NCI-H128 (cell line): ENCODE measurements around the gene ZNF598.

ENCODE experiments used
- DNase-seq: peaks from one replicate; lab custom pipeline; 2025; ENCODE audit not compliant: unreplicated experiment; lab: John Stamatoyannopoulos, UW

Gene ZNF598

GRCh38 chr16:1991948-1992703 lies 17.5 kb downstream of the ZNF598 start:
- DNase-seq = no peak

GRCh38 chr16:1991588-1991947 lies 18.1 kb downstream of the ZNF598 start:
- no peak for DNase-seq

GRCh38 chr16:1991135-1991551 lies 18.5 kb downstream of the ZNF598 start:
- no peak for DNase-seq

- no peak for DNase-seq
Measured at GRCh38 chr16:1990351-1991134, 19.1 kb downstream of the ZNF598 start.

- no peak for DNase-seq
Measured at GRCh38 chr16:1990101-1990350, 19.6 kb downstream of the ZNF598 start.

GRCh38 chr16:1989209-1990100 lies 20.2 kb downstream of the ZNF598 start, which contains the start of gene SYNGR3:
Gene SYNGR3 (plus strand): TSS chr16:1989970. CDS start chr16:1990103, 133 bp downstream.
- DNase-seq = no peak

- DNase-seq = no peak
Measured at GRCh38 chr16:1987198-1987597, 22.4 kb downstream of the ZNF598 start.

GRCh38 chr16:1985466-1986150 lies 24.0 kb downstream of the ZNF598 start:
- no peak for DNase-seq

GRCh38 chr16:1984347-1985225 lies 25.0 kb downstream of the ZNF598 start:
- no peak for DNase-seq

GRCh38 chr16:1983544-1984346 lies 25.9 kb downstream of the ZNF598 start, which contains the start of gene GFER:
Gene GFER (plus strand): TSS chr16:1984193. CDS start chr16:1984219, 26 bp downstream.
- peak; percentile 53 for DNase-seq

GRCh38 chr16:1982991-1983543 lies 26.6 kb downstream of the ZNF598 start:
- DNase-seq = no peak

GRCh38 chr16:1982013-1982433 lies 27.6 kb downstream of the ZNF598 start:
- DNase-seq = no peak

- DNase-seq = no peak
Measured at GRCh38 chr16:1981398-1981836, 28.2 kb downstream of the ZNF598 start, which contains the start of gene NOXO1. Gene NOXO1 (minus strand): TSS chr16:1981469. CDS start chr16:1981179, 290 bp downstream.

GRCh38 chr16:1980770-1981087 lies 28.9 kb downstream of the ZNF598 start:
- no peak for DNase-seq

- DNase-seq = no peak
Measured at GRCh38 chr16:1980030-1980769, 29.4 kb downstream of the ZNF598 start.

GRCh38 chr16:1979271-1980029 lies 30.2 kb downstream of the ZNF598 start:
- no peak for DNase-seq

GRCh38 chr16:1978476-1979120 lies 31.0 kb downstream of the ZNF598 start:
- DNase-seq = no peak
